K562 (cell line): Measurements from ENCODE around the gene PIP5K1B. TPM values are rescaled to one million over a fixed set of nuclear protein-coding genes. Genes with fewer than 3 reads are reported as not detected.

Source experiments
- ATAC-seq: fragments of 200-7000 bp; cut with Tn5 transposase; 3 replicates; pipeline ENCODE4 v1.9.1; 2020; ENCODE audit warnings: moderate library complexity
- BruUV-seq: library from RNA; stranded (reverse); fragments of 400-500 nt; replicated peaks from 2 replicates; lab custom pipeline; 2021; lab: Mats Ljungman, UMichigan
- CTCF ChIA-PET: fragments of 300-600 bp; formaldehyde crosslinking; extraction: SDS; loops from one replicate; lab custom pipeline; 2021; ENCODE audit warnings: low intra/inter-chr PET ratio; lab: Yijun Ruan, JAX
- POLR2A ChIA-PET: fragments of 300-600, 350-650 bp; sonication (Branson Sonifier 250); formaldehyde crosslinking; extraction: SDS; loops from one replicate; lab custom pipeline; 2021; ENCODE audit warnings: antibody characterized with exemption, inconsistent platforms; lab: Yijun Ruan, JAX
- DNase-seq, 4 experiments: peaks; one replicate each; pipeline versions ENCODE4 v3.0.0 to v3.0.0-alpha.2; 2011 to 2018; ENCODE audit warnings: low spot score in 3 of 4, mixed read lengths in 3 of 4; ENCODE audit errors: extremely low read depth in 1 of 4
- FAIRE-seq: peaks from 2 replicates; lab custom pipeline; 2011; peaks lifted over from hg19 to GRCh38; lab: Jason Lieb, UNC
- H2AFZ ChIP-seq: 2 replicates; pipeline ENCODE4 v1.6.0; 2011; ENCODE audit warnings: low read depth, low read length, control low read depth, inconsistent platforms
- H3K27ac ChIP-seq: fragments of 200-600 bp; 3 replicates; pipeline ENCODE4 v1.8.0; 2011; ENCODE audit warnings: low read depth, mild to moderate bottlenecking, control low read depth, inconsistent platforms, low read length, moderate library complexity, mixed read lengths; ENCODE audit errors: extremely low read depth
- H3K27me3 ChIP-seq, 2 experiments: fragments of 300-600 bp in 1 of 2; 2 replicates in 1 of 2; 3 replicates in 1 of 2; pipeline versions ENCODE4 v1.6.0 to v1.8.0; 2011; ENCODE audit warnings: inconsistent platforms in 2 of 2, low read length in 2 of 2, mild to moderate bottlenecking in 1 of 2, mixed read lengths in 1 of 2, moderate library complexity in 1 of 2; ENCODE audit not compliant: control insufficient read depth in 2 of 2, insufficient read depth in 2 of 2
- H3K36me3 ChIP-seq: fragments of 300-600 bp; 3 replicates; pipeline ENCODE4 v1.8.0; 2011; ENCODE audit warnings: mild to moderate bottlenecking, low read length, inconsistent platforms; ENCODE audit not compliant: control insufficient read depth, insufficient read depth
- H3K4me1 ChIP-seq, 2 experiments: fragments of 200-600 bp in 1 of 2; replicated peaks in 1 of 2; 2 replicates in 1 of 2; 3 replicates in 1 of 2; pipeline versions ENCODE4 v1.5.1 to v1.8.0; 2011; ENCODE audit warnings: inconsistent platforms in 2 of 2, low read length in 2 of 2, mild to moderate bottlenecking in 1 of 2, mixed read lengths in 1 of 2, moderate library complexity in 1 of 2; ENCODE audit not compliant: control insufficient read depth in 2 of 2, insufficient read depth in 2 of 2
- H3K4me2 ChIP-seq: 2 replicates; pipeline ENCODE4 v1.6.1; 2011; ENCODE audit warnings: low read length, control low read depth, inconsistent platforms, mixed read lengths; ENCODE audit not compliant: insufficient read depth
- H3K4me3 ChIP-seq: fragments of 200-600 bp; sonication (generic), shearing (Covaris generic); 2 replicates; pipeline ENCODE4 v1.5.1; 2016; ENCODE audit warnings: control low read depth, inconsistent platforms
- H3K79me2 ChIP-seq: fragments of 200-600 bp; 3 replicates; pipeline ENCODE4 v1.8.0; 2011; ENCODE audit warnings: low read length, inconsistent platforms; ENCODE audit not compliant: control insufficient read depth, insufficient read depth
- H3K9ac ChIP-seq, 2 experiments: 2 replicates each; pipeline versions ENCODE4 v1.6.0 to v1.6.1; 2011; ENCODE audit warnings: low read depth in 2 of 2, low read length in 2 of 2, control low read depth in 1 of 2, inconsistent platforms in 1 of 2, mild to moderate bottlenecking in 1 of 2, mixed read lengths in 1 of 2; ENCODE audit not compliant: insufficient read depth in 1 of 2
- H3K9me1 ChIP-seq: one replicate; pipeline ENCODE4 v1.6.0; 2011; ENCODE audit warnings: inconsistent platforms, mild to moderate bottlenecking, low read length, moderate library complexity; ENCODE audit not compliant: control insufficient read depth, insufficient read depth
- H3K9me3 ChIP-seq: replicated peaks from 2 replicates; pipeline ENCODE4 v1.5.1; 2011; ENCODE audit warnings: low read depth, low read length, inconsistent platforms; ENCODE audit not compliant: control insufficient read depth, insufficient read depth
- H4K20me1 ChIP-seq: replicated peaks from 2 replicates; pipeline ENCODE4 v1.6.1; 2011; ENCODE audit warnings: low read length, inconsistent platforms, mixed read lengths; ENCODE audit not compliant: control insufficient read depth, insufficient read depth
- ARHGAP35 ChIP-seq: fragments of 450-650 bp; IDR thresholded peaks from 2 replicates; pipeline ENCODE4 v1.6.1; 2018; ENCODE audit not compliant: partially characterized antibody
- ARID1B ChIP-seq: fragments of 450-650 bp; IDR thresholded peaks from 2 replicates; pipeline ENCODE4 v1.6.1; 2016; ENCODE audit warnings: antibody characterized with exemption, mild to moderate bottlenecking, inconsistent platforms
- JUN ChIP-seq, 2 experiments: sonication (generic) in 1 of 2; formaldehyde crosslinking in 1 of 2; IDR thresholded peaks; 2 replicates each; pipeline versions ENCODE4 v1.6.1 to v1.8.0; 2012 to 2022; ENCODE audit warnings: borderline replicate concordance in 2 of 2, mild to moderate bottlenecking in 2 of 2, improper control_type of control experiment in 1 of 2, low read depth in 1 of 2, low read length in 1 of 2, missing genetic modification reagents in 1 of 2
- NUFIP1 ChIP-seq: fragments of 450-650 bp; IDR thresholded peaks from 2 replicates; pipeline ENCODE4 v1.6.1; 2018; ENCODE audit not compliant: partially characterized antibody
- TAL1 ChIP-seq: fragments of 450-650 bp; IDR thresholded peaks from 2 replicates; pipeline ENCODE4 v1.6.1; 2016; ENCODE audit warnings: mild to moderate bottlenecking
- ZBTB9 ChIP-seq: fragments of 450-650 bp; formaldehyde crosslinking; IDR thresholded peaks from 2 replicates; pipeline ENCODE4 v1.4.0; 2020; ENCODE audit warnings: mild to moderate bottlenecking, moderate library complexity
- ZNF133 ChIP-seq: fragments of 250-450 bp; sonication (Bioruptor Pico); IDR thresholded peaks from 2 replicates; pipeline ENCODE4 v1.4.0; 2020; ENCODE audit warnings: mild to moderate bottlenecking
- ZNF324 ChIP-seq: fragments of 250-450 bp; sonication (Bioruptor Pico); IDR thresholded peaks from 2 replicates; pipeline ENCODE4 v1.4.0; 2020; ENCODE audit warnings: mild to moderate bottlenecking
- ZNF41 ChIP-seq: fragments of 250-450 bp; sonication (Bioruptor Pico); conservative IDR thresholded peaks from 2 replicates; pipeline ENCODE4 v1.4.0; 2020; ENCODE audit warnings: mild to moderate bottlenecking
- WGBS: fragments of 100-300 bp; shearing (Covaris generic); methylation state at CpG from one replicate; pipeline ENCODE4 v1.1.6; 2016; ENCODE audit warnings: low coverage, mixed read lengths; ENCODE audit not compliant: insufficient coverage; ENCODE audit errors: missing lambda C conversion rate; 5-methylcytosine and 5-hydroxymethylcytosine counted together
- in situ Hi-C: fragments of 300-500 bp; cut with MboI; formaldehyde crosslinking; loops from 4 replicates; pipeline ENCODE4 v1.15.0; 2018; ENCODE audit warnings: inconsistent platforms, mixed read lengths
- intact Hi-C: fragments of 100-400 bp; cut with micrococcal nuclease; formaldehyde crosslinking; loops from 2 replicates; pipeline ENCODE4 v1.14.2; 2022
- polyA plus RNA-seq, 8 experiments: library from polyadenylated mRNA; depleted of rRNA in 4 of 8; stranded (reverse) in 5 of 8; unstranded in 3 of 8; fragments of >200 nt; fragmentation: Nextera tagmentation in 2 of 8; fragmentation: Illumina TruSeq in 1 of 8; extraction: Ambion mirVana in 2 of 8; extraction: Trizol in 1 of 8; gene quantifications; 2 replicates each; pipeline versions ENCODE4 v1.2.1 to v1.2.3, GENCODE V29; 2011 to 2014; ENCODE audit warnings: inconsistent platforms in 1 of 8, missing spikeins in 1 of 8
- total RNA-seq, 7 experiments: library from RNA; depleted of rRNA in 6 of 7; stranded (reverse); fragments of >200 nt in 6 of 7; fragmentation: Illumina TruSeq in 2 of 7; extraction: Trizol in 2 of 7; gene quantifications; 2 replicates each; pipeline versions ENCODE4 v1.2.1 to v1.2.3, GENCODE V29; 2011 to 2021; ENCODE audit warnings: low replicate concordance in 1 of 7

The PIP5K1B gene
- total and polyA plus RNA-seq, 9 of the 15 experiments (the other 6 are each of a cell fraction or from before 2014, with no cell fraction given) = 3.1 to 12.9 (median 7.4) TPM

- intact Hi-C loops = no loop called here
- H3K27ac ChIP-seq = no peak overlapping the region
Observed at GRCh38 chr9:68711932-68712331, 6.9 kb downstream of the PIP5K1B start.

More at GRCh38 chr9:68711932-68712331, 6.9 kb downstream of the PIP5K1B start:
- no peak overlapping the region for H3K9ac ChIP-seq
- DNase-seq = no peak
- no peaks in the 10 kb centered on the region for H4K20me1 ChIP-seq
- CTCF ChIA-PET = no interaction called here
- H3K27me3 ChIP-seq = no peaks in the 10 kb centered on the region
- FAIRE-seq = no peak
- POLR2A ChIA-PET = interaction anchor here (0.7 kb wide), 1 partner anchor 19 kb away, joined by 3 read pairs; no protein-coding TSS in a partner anchor
- H3K9me1 ChIP-seq = no peaks in the 10 kb centered on the region
- no peaks in the 10 kb centered on the region for H3K9me3 ChIP-seq
- no peaks in the 10 kb centered on the region; the same call in 2 of the 3 replicates for H3K36me3 ChIP-seq
- BruUV-seq = no TSS peak
- H3K4me1 ChIP-seq = peaks cover 0 to 11% of the 10 kb centered on the region in 2 experiments; a peak in 4 of 5 replicates
- H3K79me2 ChIP-seq = peaks cover 53% of the 10 kb centered on the region
- WGBS = 74% methylated on average over 5 of the region's 5 CpGs
- in situ Hi-C loops = no loop called here
- no peak for ATAC-seq
- H3K4me3 ChIP-seq = no peak overlapping the region
- TF ChIP-seq NUFIP1 = no peak
- TF ChIP-seq TAL1 = no peak
- TF ChIP-seq ZNF133 = no peak
- TF ChIP-seq ZBTB9 (CRISPR knock-in tag) = no peak
- no peak for TF ChIP-seq ARID1B
- TF ChIP-seq ZNF324 (CRISPR knock-in tag) = no peak
- TF ChIP-seq ZNF41 (CRISPR knock-in tag) = no peak
- TF ChIP-seq JUN (IDR thresholded peaks at IDR 0.05; ENCODE audit: borderline replicate concordance, low read depth, low read length) = no peak
- no peak for TF ChIP-seq JUN (CRISPR knock-in tag; IDR thresholded peaks at IDR 0.05; ENCODE audit: borderline replicate concordance)
- no peak for TF ChIP-seq ARHGAP35
- H3K4me2 ChIP-seq = no peak overlapping the region
- no peak overlapping the region for H2AFZ ChIP-seq
